A673 (cell line): ENCODE results near the gene HOXA4. TPM values are rescaled to one million over a fixed set of nuclear protein-coding genes. Genes with fewer than 3 reads are reported as not detected.

Source experiments
- BruUV-seq: library from RNA; stranded (reverse); fragments of 400-500 nt; replicated peaks from 2 replicates; lab custom pipeline; 2021; lab: Mats Ljungman, UMichigan
- CTCF ChIA-PET: fragments of 300-600 bp; sonication (Branson Sonifier 250); formaldehyde crosslinking; loops from one replicate; lab custom pipeline; 2022; ENCODE audit warnings: antibody characterized with exemption; lab: Charles Lee
- POLR2A ChIA-PET: fragments of 300-600 bp; sonication (Branson Sonifier 250); formaldehyde crosslinking; loops from one replicate; lab custom pipeline; 2022; ENCODE audit warnings: antibody characterized with exemption; ENCODE audit not compliant: low non-redundant PET; lab: Charles Lee
- DNase-seq: peaks from one replicate; pipeline ENCODE4 v3.0.0-alpha.2; 2015; ENCODE audit warnings: low spot score
- H3K27ac ChIP-seq: fragments of 200-600 bp; sonication (generic); 2 replicates; pipeline ENCODE4 v1.5.1; 2016; ENCODE audit warnings: mixed run types, low read depth, mild to moderate bottlenecking, mixed read lengths, antibody characterized with exemption, low read length; ENCODE audit not compliant: poor library complexity, severe bottlenecking
- H3K27me3 ChIP-seq: fragments of 200-600 bp; sonication (generic); replicated peaks from 2 replicates; pipeline ENCODE4 v1.6.1; 2017; ENCODE audit warnings: mixed run types, low read depth, mild to moderate bottlenecking, mixed read lengths, antibody characterized with exemption, low read length; ENCODE audit not compliant: insufficient read depth, poor library complexity
- H3K36me3 ChIP-seq: fragments of 200-600 bp; sonication (generic); 2 replicates; pipeline ENCODE4 v1.6.1; 2016; ENCODE audit warnings: mixed run types, mild to moderate bottlenecking, mixed read lengths, antibody characterized with exemption, low read length; ENCODE audit not compliant: insufficient read depth, poor library complexity, severe bottlenecking
- H3K4me1 ChIP-seq: fragments of 200-600 bp; sonication (generic); 2 replicates; pipeline ENCODE4 v1.6.1; 2017; ENCODE audit warnings: mixed run types, mild to moderate bottlenecking, mixed read lengths, antibody characterized with exemption, low read length; ENCODE audit not compliant: insufficient read depth, poor library complexity, severe bottlenecking
- H3K4me3 ChIP-seq: fragments of 200-600 bp; sonication (generic); 2 replicates; pipeline ENCODE4 v1.5.1; 2016; ENCODE audit warnings: low read depth, mixed run types, mild to moderate bottlenecking, mixed read lengths, low read length; ENCODE audit not compliant: poor library complexity, severe bottlenecking
- H3K9me3 ChIP-seq: fragments of 200-600 bp; sonication (generic); 2 replicates; pipeline ENCODE4 v1.6.1; 2016; ENCODE audit warnings: mixed run types, low read depth, mild to moderate bottlenecking, mixed read lengths, antibody characterized with exemption, low read length; ENCODE audit not compliant: poor library complexity, severe bottlenecking
- EZH2 ChIP-seq: fragments of 200-600 bp; sonication (generic); IDR thresholded peaks from 2 replicates; pipeline ENCODE4 v1.6.1; 2017; ENCODE audit warnings: borderline replicate concordance, low read depth, mild to moderate bottlenecking, mixed read lengths, antibody characterized with exemption, low read length; ENCODE audit not compliant: poor library complexity, severe bottlenecking
- intact Hi-C: fragments of 100-400 bp; cut with micrococcal nuclease; formaldehyde crosslinking; loops from one replicate; pipeline ENCODE4 v1.10.0; 2022; ENCODE audit not compliant: unreplicated experiment
- total RNA-seq: library from RNA; stranded (reverse); gene quantifications from 2 replicates; pipeline ENCODE4 v1.2.3, GENCODE V29; 2021
- TF ChIP-seq, protein P1 (sequence below): fragments of 300-800, 200-600 bp; sonication (generic); conservative IDR thresholded peaks from 2 replicates; pipeline ENCODE4 v1.5.1; 2017; ENCODE audit warnings: low read depth, mild to moderate bottlenecking, antibody characterized with exemption, low read length, moderate library complexity, mixed read lengths

Gene HOXA4
- total RNA-seq, 1 experiment from 2014 or later, result not detected

DNA sequence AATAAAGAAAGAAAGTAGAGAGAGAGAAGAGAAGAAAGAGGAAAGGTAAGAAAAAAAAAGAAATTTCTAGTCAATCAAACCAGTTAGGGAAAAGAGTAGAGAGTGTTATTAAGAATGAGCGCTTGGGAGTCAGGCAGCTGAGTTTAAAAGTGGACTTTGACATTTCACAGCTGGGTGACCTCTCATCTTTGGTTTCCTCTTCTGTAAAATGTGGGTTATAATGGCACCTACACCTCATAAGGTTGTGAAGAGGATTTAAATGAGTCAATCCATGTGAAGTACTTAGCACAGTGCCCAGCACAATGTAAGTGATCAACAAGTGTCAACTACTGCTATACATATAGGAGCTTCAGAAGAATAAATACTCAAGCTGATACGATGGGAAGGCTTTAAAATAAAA, 46.9 kb downstream of the HOXA4 start:
- Histone ChIP-seq H3K36me3 (no peaks in the 10 kb centered on the region), H3K27me3 (peaks cover 62% of the 10 kb centered on the region), H3K4me3 (no peak overlapping the region), H3K4me1 (no peaks in the 10 kb centered on the region), H3K27ac (no peak overlapping the region), H3K9me3 (no peaks in the 10 kb centered on the region)
- CTCF ChIA-PET, result no interaction called here
- no peak for TF ChIP-seq EZH2
- TF ChIP-seq, protein P1, sequence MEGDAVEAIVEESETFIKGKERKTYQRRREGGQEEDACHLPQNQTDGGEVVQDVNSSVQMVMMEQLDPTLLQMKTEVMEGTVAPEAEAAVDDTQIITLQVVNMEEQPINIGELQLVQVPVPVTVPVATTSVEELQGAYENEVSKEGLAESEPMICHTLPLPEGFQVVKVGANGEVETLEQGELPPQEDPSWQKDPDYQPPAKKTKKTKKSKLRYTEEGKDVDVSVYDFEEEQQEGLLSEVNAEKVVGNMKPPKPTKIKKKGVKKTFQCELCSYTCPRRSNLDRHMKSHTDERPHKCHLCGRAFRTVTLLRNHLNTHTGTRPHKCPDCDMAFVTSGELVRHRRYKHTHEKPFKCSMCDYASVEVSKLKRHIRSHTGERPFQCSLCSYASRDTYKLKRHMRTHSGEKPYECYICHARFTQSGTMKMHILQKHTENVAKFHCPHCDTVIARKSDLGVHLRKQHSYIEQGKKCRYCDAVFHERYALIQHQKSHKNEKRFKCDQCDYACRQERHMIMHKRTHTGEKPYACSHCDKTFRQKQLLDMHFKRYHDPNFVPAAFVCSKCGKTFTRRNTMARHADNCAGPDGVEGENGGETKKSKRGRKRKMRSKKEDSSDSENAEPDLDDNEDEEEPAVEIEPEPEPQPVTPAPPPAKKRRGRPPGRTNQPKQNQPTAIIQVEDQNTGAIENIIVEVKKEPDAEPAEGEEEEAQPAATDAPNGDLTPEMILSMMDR, result no peak
- no peak for DNase-seq
- intact Hi-C loops, result no loop called here
- POLR2A ChIA-PET, result no interaction called here
- BruUV-seq, result no TSS peak

DNA sequence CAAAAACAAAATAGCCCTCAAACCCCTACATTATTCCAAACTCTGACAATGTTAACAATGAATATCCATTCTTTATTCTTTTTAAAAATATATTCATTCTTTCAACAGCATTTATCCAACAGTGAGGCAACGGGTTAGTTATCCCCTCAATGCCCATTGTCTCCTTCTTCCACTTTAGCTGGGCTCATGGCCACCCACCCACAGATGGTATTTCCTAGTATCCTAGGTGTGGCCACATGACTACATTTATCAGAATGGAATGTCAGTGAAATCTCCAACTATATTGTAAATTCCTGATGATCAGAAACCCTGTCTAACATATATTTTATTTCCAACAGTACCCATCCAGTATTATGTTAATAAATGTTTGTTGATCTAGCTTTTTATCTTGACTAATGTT, 48.4 kb downstream of the HOXA4 start:
- ChIA-PET CTCF (no interaction called here), POLR2A (no interaction called here)
- H3K27me3 ChIP-seq, result peaks cover 47% of the 10 kb centered on the region
- no peaks in the 10 kb centered on the region for H3K4me1 ChIP-seq
- H3K36me3 ChIP-seq, result no peaks in the 10 kb centered on the region
- no TSS peak for BruUV-seq
- H3K9me3 ChIP-seq, result no peaks in the 10 kb centered on the region
- intact Hi-C loops, result no loop called here
- H3K4me3 ChIP-seq, result no peak overlapping the region
- no peak overlapping the region for H3K27ac ChIP-seq
- no peak for DNase-seq
- TF ChIP-seq, protein P1, result no peak

DNA sequence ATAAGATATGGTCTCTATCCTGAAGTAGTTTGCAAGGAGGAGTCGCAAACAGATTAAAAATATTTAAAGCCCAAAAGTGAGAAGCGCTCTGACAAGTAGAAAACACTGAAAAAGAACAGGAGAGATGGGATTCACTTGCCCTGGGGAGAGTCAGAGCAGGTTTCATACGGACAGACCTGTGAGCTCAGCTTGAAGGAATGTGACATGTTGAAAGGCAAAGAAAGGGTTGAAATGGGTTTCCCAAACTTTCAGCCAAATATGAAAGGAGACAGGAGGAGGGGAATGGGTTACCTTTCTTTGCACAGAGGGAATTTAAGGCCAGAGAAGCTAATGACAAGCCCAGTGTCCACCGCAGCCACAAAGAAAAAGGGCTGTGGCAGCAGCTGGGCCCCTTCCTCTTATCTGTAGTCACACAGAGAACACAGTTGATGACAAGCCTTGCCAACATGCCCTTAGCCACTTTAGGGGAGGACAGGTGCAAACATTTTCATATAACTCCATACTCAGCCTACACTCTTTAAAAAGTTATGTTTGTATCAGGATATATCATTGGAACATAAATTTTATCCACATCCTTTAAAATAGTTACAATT, 49.6 kb downstream of the HOXA4 start:
- no peak for DNase-seq
- no TSS peak for BruUV-seq
- Histone ChIP-seq H3K27ac (no peak overlapping the region), H3K4me3 (no peak overlapping the region), H3K9me3 (no peaks in the 10 kb centered on the region), H3K27me3 (peaks cover 47% of the 10 kb centered on the region), H3K36me3 (no peaks in the 10 kb centered on the region), H3K4me1 (no peaks in the 10 kb centered on the region)
- POLR2A ChIA-PET, result no interaction called here
- CTCF ChIA-PET, result no interaction called here
- no peak for TF ChIP-seq EZH2
- TF ChIP-seq, protein P1, result no peak
- intact Hi-C loops, result no loop called here
